ENCODE results near the gene CNTN5.

Gene CNTN5

GRCh38 chr11:100105255-100105981, 1084.7 kb downstream of the CNTN5 start:
- no peak for TF ChIP-seq CTCF (IDR thresholded peaks at IDR 0.05; ENCODE audit: extremely low read depth, missing control alignments)
- no peak for DNase-seq (ENCODE audit: low spot score)

- TF ChIP-seq CTCF (IDR thresholded peaks at IDR 0.05; ENCODE audit: extremely low read depth, missing control alignments), result no peak
- DNase-seq (ENCODE audit: low spot score), result no peak
Measured at GRCh38 chr11:100105982-100106358, 1085.2 kb downstream of the CNTN5 start.

- DNase-seq (ENCODE audit: low spot score), result no peak
- no peak for TF ChIP-seq CTCF (IDR thresholded peaks at IDR 0.05; ENCODE audit: extremely low read depth, missing control alignments)
Measured at GRCh38 chr11:100119176-100119575, 1098.4 kb downstream of the CNTN5 start.

GRCh38 chr11:100133114-100133513, 1112.4 kb downstream of the CNTN5 start:
- TF ChIP-seq CTCF (IDR thresholded peaks at IDR 0.05; ENCODE audit: extremely low read depth, missing control alignments), result no peak
- DNase-seq (ENCODE audit: low spot score), result no peak

GRCh38 chr11:100141201-100141600, 1120.5 kb downstream of the CNTN5 start:
- TF ChIP-seq CTCF (IDR thresholded peaks at IDR 0.05; ENCODE audit: extremely low read depth, missing control alignments), result no peak
- DNase-seq (ENCODE audit: low spot score), result no peak

- no peak for TF ChIP-seq CTCF (IDR thresholded peaks at IDR 0.05; ENCODE audit: extremely low read depth, missing control alignments)
- no peak for DNase-seq (ENCODE audit: low spot score)
Measured at GRCh38 chr11:100151944-100152343, 1131.2 kb downstream of the CNTN5 start.

- TF ChIP-seq CTCF (IDR thresholded peaks at IDR 0.05; ENCODE audit: extremely low read depth, missing control alignments), result no peak
- DNase-seq (ENCODE audit: low spot score), result no peak
Measured at GRCh38 chr11:100152766-100153165, 1132.0 kb downstream of the CNTN5 start.
